ENCODE data around the gene GPR33. TPM values are rescaled to one million over a fixed set of nuclear protein-coding genes. Genes with fewer than 3 reads are reported as not detected.

The GPR33 gene
- total and polyA plus RNA-seq, 4 donors, result not detected

DNA sequence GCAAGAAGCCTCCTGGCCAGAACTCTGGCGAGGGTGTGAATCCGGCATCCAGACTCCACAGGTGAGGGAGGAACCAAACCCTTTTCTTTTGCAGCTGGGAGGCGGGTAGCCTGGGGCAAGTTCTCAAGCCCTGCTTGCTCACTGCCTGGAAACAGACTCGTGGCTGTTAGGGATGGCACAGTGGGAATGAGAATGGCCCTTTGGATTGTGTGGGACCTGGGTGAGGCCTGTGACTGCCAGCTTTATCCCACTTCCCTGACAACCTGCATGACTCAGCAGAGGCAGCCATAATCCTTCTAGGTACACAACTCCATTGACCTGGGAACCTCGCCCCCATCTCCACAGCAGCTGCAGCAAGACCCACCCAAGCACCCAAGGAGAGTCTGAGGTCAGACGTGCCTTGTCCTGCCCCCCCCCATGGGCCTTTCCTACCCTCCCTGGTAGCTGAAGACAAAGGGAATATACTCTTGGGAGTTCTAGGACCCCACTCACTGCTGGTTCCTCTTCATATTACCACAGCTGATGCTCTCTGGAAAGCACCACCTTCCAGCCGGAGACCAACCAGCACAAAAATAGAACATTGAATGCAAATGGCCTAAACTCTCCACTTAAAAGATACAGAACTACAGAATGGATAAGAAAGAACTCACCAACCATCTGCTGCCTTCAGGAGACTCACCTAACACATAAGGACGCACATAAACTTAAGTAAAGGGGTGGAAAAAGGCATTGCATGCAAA lies 5.1 kb upstream of the GPR33 start:
- 90 to 91% methylated on average over 8 of the region's 8 CpGs for WGBS, 2 donors

DNA sequence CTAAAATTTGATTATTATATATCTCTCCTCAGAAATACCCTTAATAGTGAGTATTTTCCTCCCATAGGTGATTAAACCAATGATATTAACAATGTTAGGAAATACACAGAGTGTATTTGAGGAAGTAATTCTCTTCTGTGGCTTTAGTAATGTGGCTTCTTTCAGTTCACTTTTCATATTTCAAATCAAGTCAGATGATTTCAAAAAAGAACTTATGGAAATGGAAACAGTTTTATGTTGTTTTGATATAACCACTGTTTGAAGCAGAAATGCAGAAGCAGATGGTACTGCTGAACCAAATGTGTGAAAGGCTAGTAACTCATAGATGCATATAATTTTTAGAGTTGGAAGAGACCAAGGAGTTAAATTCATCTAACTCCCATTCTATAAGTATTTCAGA lies 1.9 kb upstream of the GPR33 start:
- H3K9me3 ChIP-seq (ENCODE audit: control insufficient read depth in 4 of 4, insufficient read depth in 3 of 4, low read length in 3 of 4), result peaks cover 0 to 3% (median 0%) of the 10 kb centered on the region in 4 donors
- no peaks in the 10 kb centered on the region for H3K4me1 ChIP-seq (ENCODE audit: control insufficient read depth in 5 of 5, insufficient read depth in 5 of 5, low read length in 5 of 5)
- no peak overlapping the region for H3K4me3 ChIP-seq
- no peak overlapping the region for H3K9ac ChIP-seq (ENCODE audit: insufficient read depth in 1 of 2, low read length in 2 of 2)
- no peak overlapping the region for H3K27ac ChIP-seq (ENCODE audit: low read depth in 1 of 2, low read length in 1 of 2)
- DNase-seq (no peak), ATAC-seq (ENCODE audit: insufficient read depth, low FRiP score) (no peak)
- no peaks in the 10 kb centered on the region for H3K36me3 ChIP-seq (ENCODE audit: control insufficient read depth in 4 of 4, insufficient read depth in 4 of 4, low read length in 4 of 4)
- no peaks in the 10 kb centered on the region for H3K27me3 ChIP-seq (ENCODE audit: control insufficient read depth in 3 of 3, insufficient read depth in 3 of 3, low read length in 2 of 3)
- TF ChIP-seq, protein P1, sequence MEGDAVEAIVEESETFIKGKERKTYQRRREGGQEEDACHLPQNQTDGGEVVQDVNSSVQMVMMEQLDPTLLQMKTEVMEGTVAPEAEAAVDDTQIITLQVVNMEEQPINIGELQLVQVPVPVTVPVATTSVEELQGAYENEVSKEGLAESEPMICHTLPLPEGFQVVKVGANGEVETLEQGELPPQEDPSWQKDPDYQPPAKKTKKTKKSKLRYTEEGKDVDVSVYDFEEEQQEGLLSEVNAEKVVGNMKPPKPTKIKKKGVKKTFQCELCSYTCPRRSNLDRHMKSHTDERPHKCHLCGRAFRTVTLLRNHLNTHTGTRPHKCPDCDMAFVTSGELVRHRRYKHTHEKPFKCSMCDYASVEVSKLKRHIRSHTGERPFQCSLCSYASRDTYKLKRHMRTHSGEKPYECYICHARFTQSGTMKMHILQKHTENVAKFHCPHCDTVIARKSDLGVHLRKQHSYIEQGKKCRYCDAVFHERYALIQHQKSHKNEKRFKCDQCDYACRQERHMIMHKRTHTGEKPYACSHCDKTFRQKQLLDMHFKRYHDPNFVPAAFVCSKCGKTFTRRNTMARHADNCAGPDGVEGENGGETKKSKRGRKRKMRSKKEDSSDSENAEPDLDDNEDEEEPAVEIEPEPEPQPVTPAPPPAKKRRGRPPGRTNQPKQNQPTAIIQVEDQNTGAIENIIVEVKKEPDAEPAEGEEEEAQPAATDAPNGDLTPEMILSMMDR (IDR thresholded peaks at IDR 0.05; ENCODE audit: control extremely low read depth, extremely low read depth), result no peak

More for the DNA sequence above, 5.1 kb upstream of the GPR33 start:
- H3K4me1 ChIP-seq (ENCODE audit: control insufficient read depth in 5 of 5, insufficient read depth in 5 of 5, low read length in 5 of 5), result no peaks in the 10 kb centered on the region
- no peak overlapping the region for H3K9ac ChIP-seq (ENCODE audit: insufficient read depth in 1 of 2, low read length in 2 of 2)
- H3K36me3 ChIP-seq (ENCODE audit: control insufficient read depth in 4 of 4, insufficient read depth in 4 of 4, low read length in 4 of 4), result no peaks in the 10 kb centered on the region
- no peak overlapping the region for H3K4me3 ChIP-seq
- TF ChIP-seq, protein P1 (IDR thresholded peaks at IDR 0.05; ENCODE audit: control extremely low read depth, extremely low read depth), result no peak
- ATAC-seq (ENCODE audit: insufficient read depth, low FRiP score) (no peak), DNase-seq (no peak)
- peaks cover 0 to 3% (median 0%) of the 10 kb centered on the region in 4 donors for H3K9me3 ChIP-seq (ENCODE audit: control insufficient read depth in 4 of 4, insufficient read depth in 3 of 4, low read length in 3 of 4)
- no peak overlapping the region for H3K27ac ChIP-seq (ENCODE audit: low read depth in 1 of 2, low read length in 1 of 2)
- no peaks in the 10 kb centered on the region for H3K27me3 ChIP-seq (ENCODE audit: control insufficient read depth in 3 of 3, insufficient read depth in 3 of 3, low read length in 2 of 3)

DNA sequence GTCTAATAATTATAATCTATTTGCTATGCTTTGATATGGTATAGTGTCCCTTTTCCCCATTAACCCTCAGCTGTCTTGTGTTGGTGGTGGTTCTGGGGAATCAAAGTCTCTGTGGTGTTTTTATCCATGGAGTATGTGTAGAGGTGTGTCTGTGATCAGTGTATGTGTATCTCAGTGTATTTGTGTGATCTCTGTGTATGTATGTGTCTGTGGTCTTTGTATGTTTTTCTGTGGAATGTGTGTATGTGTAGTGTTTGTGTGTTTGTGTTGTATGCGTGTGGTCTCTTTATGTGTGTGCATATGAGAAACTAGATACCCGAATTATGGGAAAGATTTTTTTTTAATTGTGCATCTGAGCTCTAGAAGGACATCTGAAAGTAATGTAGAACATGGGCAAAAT lies 1.1 kb downstream of the GPR33 start:
- whole genome bisulfite sequencing, 2 donors, result 84 to 92% methylated on average over 2 of the region's 2 CpGs
- TF ChIP-seq, protein P1 (IDR thresholded peaks at IDR 0.05; ENCODE audit: control extremely low read depth, extremely low read depth), result no peak
- Histone ChIP-seq H3K4me3 (no peak overlapping the region), H3K9me3 (ENCODE audit: control insufficient read depth in 4 of 4, insufficient read depth in 3 of 4, low read length in 3 of 4) (no peaks in the 10 kb centered on the region), H3K9ac (ENCODE audit: insufficient read depth in 1 of 2, low read length in 2 of 2) (no peak overlapping the region), H3K27ac (ENCODE audit: low read depth in 1 of 2, low read length in 1 of 2) (no peak overlapping the region), H3K27me3 (ENCODE audit: control insufficient read depth in 3 of 3, insufficient read depth in 3 of 3, low read length in 2 of 3) (no peaks in the 10 kb centered on the region), H3K4me1 (ENCODE audit: control insufficient read depth in 5 of 5, insufficient read depth in 5 of 5, low read length in 5 of 5) (no peaks in the 10 kb centered on the region), H3K36me3 (ENCODE audit: control insufficient read depth in 4 of 4, insufficient read depth in 4 of 4, low read length in 4 of 4) (no peaks in the 10 kb centered on the region)
- ATAC-seq (ENCODE audit: insufficient read depth, low FRiP score), result no peak
- DNase-seq, result no peak

DNA sequence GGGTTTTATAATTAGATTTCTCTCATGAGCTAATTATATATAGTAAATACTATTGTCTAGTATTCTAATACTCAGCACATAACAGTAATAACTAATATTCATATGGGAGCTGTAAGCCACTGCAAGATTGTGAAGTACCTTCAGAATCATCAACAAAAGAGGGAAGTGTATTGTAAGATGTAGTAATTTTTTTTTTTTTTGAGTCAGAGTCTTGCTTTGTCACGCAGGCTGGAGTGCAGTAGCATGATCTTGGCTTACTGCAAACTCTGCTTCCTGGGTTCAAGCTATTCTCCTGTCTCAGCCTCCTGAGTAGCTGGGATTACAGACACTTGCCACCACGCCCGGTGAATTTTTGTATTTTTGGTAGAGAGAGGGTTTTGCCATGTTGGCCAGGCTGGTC lies 3.1 kb downstream of the GPR33 start:
- no peaks in the 10 kb centered on the region for H3K27me3 ChIP-seq (ENCODE audit: control insufficient read depth in 3 of 3, insufficient read depth in 3 of 3, low read length in 2 of 3)
- H3K27ac ChIP-seq (ENCODE audit: low read depth in 1 of 2, low read length in 1 of 2), result no peak overlapping the region
- H3K4me3 ChIP-seq, result no peak overlapping the region
- no peaks in the 10 kb centered on the region for H3K4me1 ChIP-seq (ENCODE audit: control insufficient read depth in 5 of 5, insufficient read depth in 5 of 5, low read length in 5 of 5)
- H3K9me3 ChIP-seq (ENCODE audit: control insufficient read depth in 4 of 4, insufficient read depth in 3 of 4, low read length in 3 of 4), result no peaks in the 10 kb centered on the region
- TF ChIP-seq, protein P1 (IDR thresholded peaks at IDR 0.05; ENCODE audit: control extremely low read depth, extremely low read depth), result no peak
- ATAC-seq (ENCODE audit: insufficient read depth, low FRiP score) (no peak), DNase-seq (no peak)
- no peak overlapping the region for H3K9ac ChIP-seq (ENCODE audit: insufficient read depth in 1 of 2, low read length in 2 of 2)
- WGBS, 2 donors, result 73 to 78% methylated on average over 3 of the region's 3 CpGs
- H3K36me3 ChIP-seq (ENCODE audit: control insufficient read depth in 4 of 4, insufficient read depth in 4 of 4, low read length in 4 of 4), result no peaks in the 10 kb centered on the region
